Fibroblast of pulmonary artery (primary cell): Measurements from ENCODE around the gene OR14K1.

ENCODE experiments used
- DNase-seq: peaks from one replicate; pipeline ENCODE4 v3.0.0-alpha.2; 2010; ENCODE audit warnings: low read depth
- H3K4me3 ChIP-seq: replicated peaks from 2 replicates; pipeline ENCODE4 v1.5.1; 2011; ENCODE audit warnings: low read depth, mild to moderate bottlenecking, control low read depth, low read length, moderate library complexity
- TF ChIP-seq, protein P1 (sequence below): IDR thresholded peaks from 2 replicates; pipeline ENCODE4 v1.5.1; 2011; ENCODE audit warnings: mild to moderate bottlenecking, control low read depth, low read length, inconsistent platforms; ENCODE audit errors: missing control alignments

OR14K1 gene

DNA sequence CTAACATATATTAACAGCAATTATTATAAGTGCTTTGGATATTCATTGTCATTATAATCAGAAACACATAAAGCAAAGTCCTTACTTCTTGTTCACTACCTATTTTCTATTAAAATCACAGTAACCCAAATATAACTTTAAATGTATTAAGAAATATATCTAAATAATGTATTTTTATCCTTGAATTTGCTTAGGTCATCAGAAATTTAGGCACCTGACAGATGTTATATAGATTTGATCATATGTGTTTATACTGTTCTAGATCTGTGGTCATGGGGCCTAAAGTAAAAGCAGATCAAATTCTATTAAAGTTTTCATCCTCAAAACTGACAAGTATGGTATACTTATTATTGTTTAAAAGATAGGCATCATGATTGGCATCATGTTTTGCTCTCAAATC lies 31.2 kb downstream of the OR14K1 start:
- TF ChIP-seq, protein P1, sequence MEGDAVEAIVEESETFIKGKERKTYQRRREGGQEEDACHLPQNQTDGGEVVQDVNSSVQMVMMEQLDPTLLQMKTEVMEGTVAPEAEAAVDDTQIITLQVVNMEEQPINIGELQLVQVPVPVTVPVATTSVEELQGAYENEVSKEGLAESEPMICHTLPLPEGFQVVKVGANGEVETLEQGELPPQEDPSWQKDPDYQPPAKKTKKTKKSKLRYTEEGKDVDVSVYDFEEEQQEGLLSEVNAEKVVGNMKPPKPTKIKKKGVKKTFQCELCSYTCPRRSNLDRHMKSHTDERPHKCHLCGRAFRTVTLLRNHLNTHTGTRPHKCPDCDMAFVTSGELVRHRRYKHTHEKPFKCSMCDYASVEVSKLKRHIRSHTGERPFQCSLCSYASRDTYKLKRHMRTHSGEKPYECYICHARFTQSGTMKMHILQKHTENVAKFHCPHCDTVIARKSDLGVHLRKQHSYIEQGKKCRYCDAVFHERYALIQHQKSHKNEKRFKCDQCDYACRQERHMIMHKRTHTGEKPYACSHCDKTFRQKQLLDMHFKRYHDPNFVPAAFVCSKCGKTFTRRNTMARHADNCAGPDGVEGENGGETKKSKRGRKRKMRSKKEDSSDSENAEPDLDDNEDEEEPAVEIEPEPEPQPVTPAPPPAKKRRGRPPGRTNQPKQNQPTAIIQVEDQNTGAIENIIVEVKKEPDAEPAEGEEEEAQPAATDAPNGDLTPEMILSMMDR = no peak
- H3K4me3 ChIP-seq = no peak overlapping the region
- no peak for DNase-seq
